NCI-H2171 treated with DMSO at 0.1 percent for 48 hours (cell line): ENCODE data around the gene C3.
"Not testable (repeated sequence)": the region's sequence is repeated elsewhere in the genome, so short reads cannot be mapped to it uniquely, and the experiment has no call there.

Source experiments
- DNase-seq: peaks from one replicate; lab custom pipeline; 2025; lab: John Stamatoyannopoulos, UW

C3 gene

GRCh38 chr19:6662702-6663101 lies 57.7 kb downstream of the C3 start:
- no peak for DNase-seq

- DNase-seq: not testable (repeated sequence)
Measured at GRCh38 chr19:6661509-6662244, 58.8 kb downstream of the C3 start.

GRCh38 chr19:6660930-6661329 lies 59.5 kb downstream of the C3 start:
- DNase-seq: no peak

GRCh38 chr19:6656390-6656789 lies 64.1 kb downstream of the C3 start:
- not testable (repeated sequence) for DNase-seq

- no peak for DNase-seq
Measured at GRCh38 chr19:6654347-6655310, 65.8 kb downstream of the C3 start.

GRCh38 chr19:6652805-6653094 lies 67.7 kb downstream of the C3 start:
- no peak for DNase-seq

GRCh38 chr19:6651965-6652804 lies 68.3 kb downstream of the C3 start:
- DNase-seq: no peak

- no peak for DNase-seq
Measured at GRCh38 chr19:6649185-6649584, 71.3 kb downstream of the C3 start.

- no peak for DNase-seq
Measured at GRCh38 chr19:6648141-6648715, 72.2 kb downstream of the C3 start.

GRCh38 chr19:6644796-6645195 lies 75.7 kb downstream of the C3 start:
- no peak for DNase-seq

- DNase-seq: not testable (repeated sequence)
Measured at GRCh38 chr19:6640333-6640732, 80.1 kb downstream of the C3 start.

GRCh38 chr19:6639439-6639838 lies 81.0 kb downstream of the C3 start:
- DNase-seq: no peak

- not testable (repeated sequence) for DNase-seq
Measured at GRCh38 chr19:6633456-6633813, 87.0 kb downstream of the C3 start.

GRCh38 chr19:6632747-6633455 lies 87.5 kb downstream of the C3 start:
- not testable (repeated sequence) for DNase-seq

GRCh38 chr19:6632002-6632621 lies 88.3 kb downstream of the C3 start:
- DNase-seq: peak; percentile 51
